ENCODE measurements around the gene SPINK5.

DNA sequence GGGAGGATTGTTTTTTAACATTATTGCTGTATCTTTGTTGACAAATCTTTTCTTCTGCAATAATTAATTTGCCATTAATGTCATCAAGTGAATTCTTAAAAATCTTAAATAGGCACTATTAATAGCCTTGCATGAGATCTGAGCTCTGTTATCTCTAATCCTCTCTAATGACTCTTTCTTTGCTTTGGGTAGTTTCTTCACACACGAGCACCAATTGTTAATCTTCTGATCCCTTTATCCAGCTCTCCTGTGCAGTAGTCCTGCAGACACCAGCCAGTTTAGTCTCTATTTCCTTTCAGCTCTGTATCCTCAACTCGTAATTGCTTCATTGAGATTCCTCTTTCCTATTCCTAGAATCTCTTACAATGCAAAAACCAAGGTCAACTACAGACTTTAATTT lies 112.7 kb downstream of the SPINK5 start:
- TF ChIP-seq, protein P1, sequence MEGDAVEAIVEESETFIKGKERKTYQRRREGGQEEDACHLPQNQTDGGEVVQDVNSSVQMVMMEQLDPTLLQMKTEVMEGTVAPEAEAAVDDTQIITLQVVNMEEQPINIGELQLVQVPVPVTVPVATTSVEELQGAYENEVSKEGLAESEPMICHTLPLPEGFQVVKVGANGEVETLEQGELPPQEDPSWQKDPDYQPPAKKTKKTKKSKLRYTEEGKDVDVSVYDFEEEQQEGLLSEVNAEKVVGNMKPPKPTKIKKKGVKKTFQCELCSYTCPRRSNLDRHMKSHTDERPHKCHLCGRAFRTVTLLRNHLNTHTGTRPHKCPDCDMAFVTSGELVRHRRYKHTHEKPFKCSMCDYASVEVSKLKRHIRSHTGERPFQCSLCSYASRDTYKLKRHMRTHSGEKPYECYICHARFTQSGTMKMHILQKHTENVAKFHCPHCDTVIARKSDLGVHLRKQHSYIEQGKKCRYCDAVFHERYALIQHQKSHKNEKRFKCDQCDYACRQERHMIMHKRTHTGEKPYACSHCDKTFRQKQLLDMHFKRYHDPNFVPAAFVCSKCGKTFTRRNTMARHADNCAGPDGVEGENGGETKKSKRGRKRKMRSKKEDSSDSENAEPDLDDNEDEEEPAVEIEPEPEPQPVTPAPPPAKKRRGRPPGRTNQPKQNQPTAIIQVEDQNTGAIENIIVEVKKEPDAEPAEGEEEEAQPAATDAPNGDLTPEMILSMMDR (IDR thresholded peaks at IDR 0.05; ENCODE audit: poor library complexity, severe bottlenecking): no peak
- TF ChIP-seq EP300 (conservative IDR thresholded peaks at IDR 0.05; ENCODE audit: poor library complexity, severe bottlenecking): no peak
- TF ChIP-seq POLR2AphosphoS5 (IDR thresholded peaks at IDR 0.05): no peak
- no peak for TF ChIP-seq TAF1 (IDR thresholded peaks at IDR 0.05; ENCODE audit: low read depth)
- no peak for TF ChIP-seq EZH2 (IDR thresholded peaks at IDR 0.05; ENCODE audit: borderline replicate concordance, insufficient read depth, low read length, poor library complexity, severe bottlenecking)

Measured in neural cell (in vitro differentiated cells).